ENCODE measurements around the gene PUM1.
"Not testable (repeated sequence)": the region's sequence is repeated elsewhere in the genome, so short reads cannot be mapped to it uniquely, and the experiment has no call there.

PUM1 gene

DNA sequence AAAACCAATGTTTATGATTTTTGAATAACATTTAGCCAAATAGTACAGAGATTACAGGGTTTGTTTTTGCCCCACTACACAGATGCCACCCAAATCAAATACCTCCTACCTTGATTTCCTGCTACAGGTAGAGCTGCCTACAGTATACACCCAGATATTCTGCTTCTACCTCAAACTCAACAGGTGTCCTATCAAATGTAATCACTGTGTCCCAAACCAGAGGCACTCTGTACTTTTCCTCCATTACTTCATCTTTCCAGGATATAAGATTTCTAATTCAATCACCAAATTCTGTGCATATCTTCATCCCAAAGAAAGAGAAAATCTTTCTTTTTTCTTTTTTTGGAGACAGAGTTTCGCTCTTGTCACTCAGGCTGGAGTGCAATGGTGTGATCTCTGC lies 9.6 kb downstream of the PUM1 start:
- Histone ChIP-seq H3K9me3 (ENCODE audit: control insufficient read depth, low read length) (no peaks in the 10 kb centered on the region), H3K4me1 (ENCODE audit: control insufficient read depth, insufficient read depth, low read length) (peaks cover 31% of the 10 kb centered on the region), H3K27me3 (ENCODE audit: control insufficient read depth, insufficient read depth, low read length) (no peaks in the 10 kb centered on the region), H3K36me3 (ENCODE audit: control insufficient read depth, insufficient read depth, low read length) (peaks cover 3% of the 10 kb centered on the region), H3K9ac (ENCODE audit: low read length) (no peak overlapping the region), H3K4me3 (ENCODE audit: low read length) (no peak overlapping the region)

DNA sequence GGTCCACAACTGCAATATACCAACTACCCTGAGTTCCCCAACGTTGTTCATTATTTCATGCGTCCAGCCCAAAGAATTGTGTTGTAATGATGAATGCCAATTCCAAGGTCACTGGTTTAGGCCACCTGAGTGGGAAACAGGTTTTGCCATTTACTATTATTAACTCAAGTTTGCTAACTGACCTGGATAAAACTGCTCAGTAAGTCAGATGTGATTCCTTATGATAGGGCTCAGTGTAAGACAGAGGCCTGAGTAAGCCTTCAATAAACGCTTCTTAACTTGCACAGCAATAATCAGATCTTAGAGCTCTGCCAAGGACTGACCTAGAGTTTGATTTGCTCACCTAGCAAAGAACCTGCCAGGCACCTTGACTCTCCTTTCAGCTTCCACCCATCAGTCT lies 10.0 kb downstream of the PUM1 start:
- Histone ChIP-seq H3K27me3 (ENCODE audit: control insufficient read depth, insufficient read depth, low read length) (no peaks in the 10 kb centered on the region), H3K36me3 (ENCODE audit: control insufficient read depth, insufficient read depth, low read length) (peaks cover 3% of the 10 kb centered on the region), H3K4me1 (ENCODE audit: control insufficient read depth, insufficient read depth, low read length) (peaks cover 31% of the 10 kb centered on the region), H3K9ac (ENCODE audit: low read length) (no peak overlapping the region), H3K4me3 (ENCODE audit: low read length) (no peak overlapping the region), H3K9me3 (ENCODE audit: control insufficient read depth, low read length) (no peaks in the 10 kb centered on the region)

DNA sequence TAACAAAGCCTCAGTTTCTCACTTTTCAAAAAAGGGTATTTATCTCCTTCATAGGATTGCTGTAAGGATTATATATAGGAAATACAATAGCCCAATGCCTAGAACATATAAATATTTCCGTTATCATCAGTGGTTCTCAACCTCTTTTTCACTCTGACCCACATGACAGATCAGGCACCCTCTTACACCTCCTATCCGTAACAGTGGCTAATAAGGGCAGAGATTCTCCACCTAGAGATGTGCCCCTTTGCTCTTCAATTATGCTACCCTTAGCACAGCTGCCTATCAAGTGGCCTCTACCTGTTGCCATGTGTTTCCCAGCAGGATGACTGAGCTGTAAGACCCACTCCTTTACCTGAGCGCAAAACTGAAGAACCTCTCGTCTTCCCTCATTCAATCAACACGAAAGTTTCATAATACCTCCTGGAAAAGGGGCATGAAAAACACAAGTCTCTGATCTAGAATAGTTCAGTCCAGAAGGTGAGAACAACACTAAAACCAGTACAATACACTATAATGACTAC lies 10.5 kb downstream of the PUM1 start:
- Histone ChIP-seq H3K9ac (ENCODE audit: low read length) (no peak overlapping the region), H3K9me3 (ENCODE audit: control insufficient read depth, low read length) (no peaks in the 10 kb centered on the region), H3K4me1 (ENCODE audit: control insufficient read depth, insufficient read depth, low read length) (peaks cover 31% of the 10 kb centered on the region), H3K4me3 (ENCODE audit: low read length) (no peak overlapping the region), H3K36me3 (ENCODE audit: control insufficient read depth, insufficient read depth, low read length) (peaks cover 3% of the 10 kb centered on the region), H3K27me3 (ENCODE audit: control insufficient read depth, insufficient read depth, low read length) (no peaks in the 10 kb centered on the region)

DNA sequence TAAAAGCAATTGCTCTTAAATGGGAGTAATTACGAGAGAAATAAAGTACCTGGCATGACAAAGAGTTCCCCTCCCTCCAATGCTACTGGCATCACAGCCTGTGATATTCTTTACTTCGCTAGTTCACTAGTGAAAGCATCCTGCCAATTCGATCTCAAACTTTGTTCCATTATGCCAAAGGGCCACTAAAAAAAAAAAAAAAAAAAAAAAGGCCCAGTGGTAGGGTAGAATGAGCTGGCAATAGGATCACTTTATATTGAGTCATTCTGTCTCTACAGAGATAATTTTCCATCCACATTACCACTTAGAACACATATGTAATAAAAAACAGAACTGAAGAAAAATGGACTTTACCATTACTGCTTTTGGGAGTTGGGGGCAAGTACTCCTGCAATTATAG lies 11.2 kb downstream of the PUM1 start:
- H3K27me3 ChIP-seq (ENCODE audit: control insufficient read depth, insufficient read depth, low read length), result no peaks in the 10 kb centered on the region
- H3K4me3 ChIP-seq (ENCODE audit: low read length), result no peak overlapping the region
- H3K9me3 ChIP-seq (ENCODE audit: control insufficient read depth, low read length), result no peaks in the 10 kb centered on the region
- H3K4me1 ChIP-seq (ENCODE audit: control insufficient read depth, insufficient read depth, low read length), result peaks cover 31% of the 10 kb centered on the region
- no peak overlapping the region for H3K9ac ChIP-seq (ENCODE audit: low read length)
- H3K36me3 ChIP-seq (ENCODE audit: control insufficient read depth, insufficient read depth, low read length), result peaks cover 3% of the 10 kb centered on the region

DNA sequence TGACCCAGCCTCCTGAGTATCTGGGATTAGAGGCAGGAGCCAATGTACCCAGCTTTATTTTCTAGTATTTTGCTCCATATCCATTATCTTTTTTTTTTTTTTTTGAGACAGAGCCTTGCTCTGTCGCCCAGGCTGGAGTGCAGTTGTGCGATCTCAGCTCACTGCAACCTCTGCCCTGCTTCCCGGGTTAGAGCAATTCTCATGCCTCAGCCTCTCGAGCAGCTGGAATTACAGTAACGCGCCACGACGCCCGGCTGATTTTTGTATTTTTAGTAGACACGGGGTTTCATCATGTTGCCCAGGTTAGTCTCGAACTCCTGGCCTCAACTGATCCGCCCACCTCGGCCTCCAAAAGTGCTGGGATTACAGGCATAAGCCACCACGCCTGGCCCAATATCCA lies 12.9 kb downstream of the PUM1 start:
- not testable (repeated sequence) for H3K36me3 ChIP-seq (ENCODE audit: control insufficient read depth, insufficient read depth, low read length); H3K27me3 ChIP-seq (ENCODE audit: control insufficient read depth, insufficient read depth, low read length); H3K4me3 ChIP-seq (ENCODE audit: low read length); H3K9me3 ChIP-seq (ENCODE audit: control insufficient read depth, low read length); H3K9ac ChIP-seq (ENCODE audit: low read length)
- H3K4me1 ChIP-seq (ENCODE audit: control insufficient read depth, insufficient read depth, low read length), result peaks cover 31% of the 10 kb centered on the region

DNA sequence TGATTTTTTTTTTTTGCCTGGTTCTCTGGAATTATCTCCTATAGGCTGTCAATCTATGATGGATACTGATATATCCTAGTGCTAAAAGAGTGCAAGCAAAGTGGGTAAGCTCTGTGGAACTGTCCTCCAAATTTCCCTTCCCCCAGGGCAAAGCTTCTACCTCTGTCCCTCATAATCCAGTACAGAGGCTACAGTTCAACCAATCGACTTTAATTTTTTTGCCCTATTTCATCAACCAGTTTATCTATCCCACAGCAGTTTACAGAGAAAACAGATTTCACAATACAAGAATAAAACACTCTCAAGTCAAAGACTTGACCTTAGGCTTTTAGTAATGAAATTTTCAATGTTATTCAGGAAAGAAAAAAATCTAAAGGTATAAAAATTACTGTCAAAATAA lies 13.9 kb downstream of the PUM1 start:
- H3K9me3 ChIP-seq (ENCODE audit: control insufficient read depth, low read length), result no peaks in the 10 kb centered on the region
- H3K27me3 ChIP-seq (ENCODE audit: control insufficient read depth, insufficient read depth, low read length), result no peaks in the 10 kb centered on the region
- H3K36me3 ChIP-seq (ENCODE audit: control insufficient read depth, insufficient read depth, low read length), result no peaks in the 10 kb centered on the region
- peaks cover 26% of the 10 kb centered on the region for H3K4me1 ChIP-seq (ENCODE audit: control insufficient read depth, insufficient read depth, low read length)
- no peak overlapping the region for H3K9ac ChIP-seq (ENCODE audit: low read length)
- no peak overlapping the region for H3K4me3 ChIP-seq (ENCODE audit: low read length)

DNA sequence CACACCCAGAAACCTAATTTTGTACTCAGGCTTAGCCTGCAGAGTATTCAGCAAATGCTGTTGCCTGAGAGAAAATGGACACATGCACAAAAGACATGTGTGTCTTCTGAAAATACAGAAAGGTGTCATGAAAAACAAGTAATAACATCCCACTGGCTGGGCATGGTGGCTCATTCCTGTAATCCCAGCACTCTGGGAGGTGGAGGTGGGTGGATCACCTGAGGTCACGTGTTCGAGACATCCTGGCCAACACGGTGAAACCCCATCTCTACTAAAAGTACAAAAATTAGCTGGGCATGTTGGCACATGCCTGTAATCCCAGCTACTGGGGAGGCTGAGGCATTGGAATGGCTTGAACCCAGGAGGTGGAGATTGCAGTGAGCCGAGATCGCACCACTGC lies 18.0 kb downstream of the PUM1 start:
- H3K9me3 ChIP-seq (ENCODE audit: control insufficient read depth, low read length); H3K4me1 ChIP-seq (ENCODE audit: control insufficient read depth, insufficient read depth, low read length); H3K9ac ChIP-seq (ENCODE audit: low read length); H3K27me3 ChIP-seq (ENCODE audit: control insufficient read depth, insufficient read depth, low read length); H3K36me3 ChIP-seq (ENCODE audit: control insufficient read depth, insufficient read depth, low read length); H3K4me3 ChIP-seq (ENCODE audit: low read length): not testable (repeated sequence)

DNA sequence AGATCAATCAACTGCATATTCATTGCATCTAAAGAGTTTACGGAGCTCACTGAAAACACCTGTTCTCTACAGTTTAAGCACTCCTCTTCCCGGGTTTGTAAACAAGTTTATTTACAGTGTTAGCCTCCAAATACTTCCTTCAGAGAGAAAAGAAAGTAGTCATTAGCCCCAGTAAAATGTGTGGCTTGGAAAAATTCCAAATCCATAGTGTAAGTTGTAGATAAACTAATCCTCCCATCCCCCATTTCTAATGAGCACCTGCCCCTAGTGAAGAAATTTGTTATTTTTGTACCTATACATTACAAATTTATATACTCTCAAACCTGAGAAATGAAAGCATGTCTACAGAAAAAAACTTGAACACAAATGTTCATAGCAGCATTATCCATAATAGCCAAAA lies 21.9 kb downstream of the PUM1 start:
- no peaks in the 10 kb centered on the region for H3K27me3 ChIP-seq (ENCODE audit: control insufficient read depth, insufficient read depth, low read length)
- no peaks in the 10 kb centered on the region for H3K36me3 ChIP-seq (ENCODE audit: control insufficient read depth, insufficient read depth, low read length)
- H3K4me3 ChIP-seq (ENCODE audit: low read length), result no peak overlapping the region
- H3K9ac ChIP-seq (ENCODE audit: low read length), result no peak overlapping the region
- H3K4me1 ChIP-seq (ENCODE audit: control insufficient read depth, insufficient read depth, low read length), result peaks cover 13% of the 10 kb centered on the region
- no peaks in the 10 kb centered on the region for H3K9me3 ChIP-seq (ENCODE audit: control insufficient read depth, low read length)

DNA sequence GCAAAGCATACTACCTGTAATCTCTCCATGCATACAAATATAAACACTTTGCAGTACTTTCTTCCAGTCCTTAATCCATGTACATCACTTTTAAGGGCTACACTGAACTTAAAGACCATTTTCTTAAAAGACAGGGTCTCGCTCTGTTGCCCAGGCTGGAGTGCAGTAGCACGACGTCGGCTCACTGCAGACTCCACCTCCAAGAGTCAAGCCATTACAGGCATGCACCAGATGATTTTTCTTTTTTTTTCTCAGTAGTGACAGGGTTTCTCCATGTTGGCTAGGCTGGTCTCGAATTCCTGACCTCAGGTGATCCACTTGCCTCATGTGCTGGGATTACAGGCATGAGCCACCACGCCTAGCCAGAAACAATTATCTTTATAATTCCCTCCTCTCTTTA lies 22.9 kb downstream of the PUM1 start:
- no peaks in the 10 kb centered on the region for H3K27me3 ChIP-seq (ENCODE audit: control insufficient read depth, insufficient read depth, low read length)
- no peaks in the 10 kb centered on the region for H3K36me3 ChIP-seq (ENCODE audit: control insufficient read depth, insufficient read depth, low read length)
- H3K4me1 ChIP-seq (ENCODE audit: control insufficient read depth, insufficient read depth, low read length), result peaks cover 18% of the 10 kb centered on the region
- H3K9ac ChIP-seq (ENCODE audit: low read length), result no peak overlapping the region
- no peak overlapping the region for H3K4me3 ChIP-seq (ENCODE audit: low read length)
- no peaks in the 10 kb centered on the region for H3K9me3 ChIP-seq (ENCODE audit: control insufficient read depth, low read length)

DNA sequence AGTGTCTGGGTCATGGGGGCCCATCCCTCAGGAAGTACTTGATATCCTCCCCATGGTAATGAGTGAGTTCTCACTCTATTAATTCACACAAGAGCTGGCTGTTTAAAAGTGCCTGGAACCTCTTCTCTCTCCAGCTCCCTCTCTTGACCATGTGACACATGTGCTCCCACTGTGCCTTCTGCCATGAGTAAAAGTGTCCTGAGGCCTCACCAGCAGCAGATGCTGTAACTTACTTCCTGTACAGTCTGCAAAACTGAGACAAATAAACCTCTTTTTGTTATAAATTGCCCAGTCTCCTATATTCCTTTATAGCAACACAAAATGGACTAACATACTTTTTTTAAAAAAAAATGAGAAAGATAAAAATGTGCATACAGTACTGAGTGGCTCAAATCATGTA lies 24.0 kb downstream of the PUM1 start:
- H3K9ac ChIP-seq (ENCODE audit: low read length), result no peak overlapping the region
- H3K9me3 ChIP-seq (ENCODE audit: control insufficient read depth, low read length), result no peaks in the 10 kb centered on the region
- peaks cover 18% of the 10 kb centered on the region for H3K4me1 ChIP-seq (ENCODE audit: control insufficient read depth, insufficient read depth, low read length)
- no peak overlapping the region for H3K4me3 ChIP-seq (ENCODE audit: low read length)
- no peaks in the 10 kb centered on the region for H3K36me3 ChIP-seq (ENCODE audit: control insufficient read depth, insufficient read depth, low read length)
- no peaks in the 10 kb centered on the region for H3K27me3 ChIP-seq (ENCODE audit: control insufficient read depth, insufficient read depth, low read length)

DNA sequence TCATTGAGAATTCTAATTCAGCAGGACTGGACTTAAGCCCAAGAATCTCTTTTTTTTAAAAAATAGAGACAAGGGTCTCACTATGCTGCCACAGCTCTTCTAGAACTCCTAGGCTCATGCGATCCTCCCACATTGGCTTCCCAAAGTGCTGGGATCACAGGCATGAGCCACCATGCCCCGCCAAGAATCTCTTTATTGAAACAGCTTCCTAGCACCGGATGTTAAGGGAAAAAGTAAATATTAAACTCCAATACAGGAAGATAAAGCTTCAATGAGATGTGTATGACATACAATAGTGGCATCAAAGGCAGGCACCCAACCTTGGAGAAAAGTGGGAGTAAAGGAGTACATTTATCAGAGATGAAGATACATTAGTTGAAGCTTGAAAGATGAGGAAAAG lies 25.5 kb downstream of the PUM1 start:
- Histone ChIP-seq H3K27me3 (ENCODE audit: control insufficient read depth, insufficient read depth, low read length) (no peaks in the 10 kb centered on the region), H3K4me3 (ENCODE audit: low read length) (no peak overlapping the region), H3K4me1 (ENCODE audit: control insufficient read depth, insufficient read depth, low read length) (peaks cover 18% of the 10 kb centered on the region), H3K9me3 (ENCODE audit: control insufficient read depth, low read length) (no peaks in the 10 kb centered on the region), H3K36me3 (ENCODE audit: control insufficient read depth, insufficient read depth, low read length) (no peaks in the 10 kb centered on the region), H3K9ac (ENCODE audit: low read length) (no peak overlapping the region)

DNA sequence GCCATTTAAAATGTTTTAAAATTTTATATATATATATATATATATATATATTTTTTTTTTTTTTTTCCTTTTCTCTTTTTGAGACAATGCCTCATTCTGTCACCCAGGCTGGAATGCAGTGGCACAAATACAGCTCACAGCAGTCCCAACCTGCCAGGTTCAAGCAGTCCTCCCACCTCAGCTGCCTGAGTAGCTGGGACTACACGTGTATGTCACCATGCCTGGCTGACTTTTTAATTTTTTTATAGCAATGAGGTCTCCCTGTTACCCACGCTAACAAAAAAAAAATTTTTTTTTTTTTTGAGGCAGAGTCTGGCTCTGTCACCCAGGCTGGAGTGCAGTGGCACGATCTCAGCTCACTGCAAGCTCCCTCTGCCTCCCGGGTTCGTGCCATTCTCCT lies 26.6 kb downstream of the PUM1 start:
- H3K9me3 ChIP-seq (ENCODE audit: control insufficient read depth, low read length); H3K4me3 ChIP-seq (ENCODE audit: low read length); H3K36me3 ChIP-seq (ENCODE audit: control insufficient read depth, insufficient read depth, low read length); H3K9ac ChIP-seq (ENCODE audit: low read length); H3K27me3 ChIP-seq (ENCODE audit: control insufficient read depth, insufficient read depth, low read length): not testable (repeated sequence)
- peaks cover 18% of the 10 kb centered on the region for H3K4me1 ChIP-seq (ENCODE audit: control insufficient read depth, insufficient read depth, low read length)

DNA sequence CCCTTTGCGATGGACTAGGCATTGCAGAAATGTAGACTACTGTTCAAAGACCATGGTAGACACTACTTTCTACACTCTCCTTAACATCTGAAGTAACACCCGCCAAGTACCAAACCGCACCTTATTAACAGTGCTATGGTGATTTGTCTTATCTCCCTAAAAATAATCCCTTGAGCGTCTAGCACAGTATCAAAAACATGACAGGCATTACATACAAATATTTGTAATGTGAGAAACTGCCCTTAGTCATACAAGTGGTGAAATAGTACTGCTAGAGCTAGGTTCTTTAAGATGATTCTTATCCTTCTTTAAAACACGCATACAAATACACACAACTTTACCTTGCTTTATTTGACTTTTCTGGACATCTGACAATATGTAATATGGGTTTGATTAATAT lies 27.2 kb downstream of the PUM1 start:
- H3K9ac ChIP-seq (ENCODE audit: low read length), result no peak overlapping the region
- no peak overlapping the region for H3K4me3 ChIP-seq (ENCODE audit: low read length)
- H3K4me1 ChIP-seq (ENCODE audit: control insufficient read depth, insufficient read depth, low read length), result peaks cover 18% of the 10 kb centered on the region

More for the DNA sequence above, 27.2 kb downstream of the PUM1 start:
- no peaks in the 10 kb centered on the region for H3K9me3 ChIP-seq (ENCODE audit: control insufficient read depth, low read length)
- no peaks in the 10 kb centered on the region for H3K36me3 ChIP-seq (ENCODE audit: control insufficient read depth, insufficient read depth, low read length)
- H3K27me3 ChIP-seq (ENCODE audit: control insufficient read depth, insufficient read depth, low read length), result no peaks in the 10 kb centered on the region

Data from mucosa of stomach (tissue), 1 donor.